H9 (cell line): ENCODE data around the gene PRKRA. TPM values are rescaled to one million over a fixed set of nuclear protein-coding genes. Genes with fewer than 3 reads are reported as not detected.

Experiments used
- DNase-seq: peaks from one replicate; pipeline ENCODE4 v3.0.0-alpha.2; 2017
- H2AFZ ChIP-seq: one replicate; pipeline ENCODE4 v1.6.1; 2013; ENCODE audit warnings: mild to moderate bottlenecking, low read length, control low read depth, moderate library complexity
- H2AK5ac ChIP-seq: 2 replicates; pipeline ENCODE4 v1.6.1; 2013; ENCODE audit warnings: low read length, control low read depth, mixed read lengths; ENCODE audit not compliant: insufficient read length
- H2BK120ac ChIP-seq: one replicate; pipeline ENCODE4 v1.6.1; 2013; ENCODE audit warnings: low read depth, mild to moderate bottlenecking, low read length, control low read depth, inconsistent platforms; ENCODE audit not compliant: poor library complexity, severe bottlenecking
- H2BK12ac ChIP-seq: 2 replicates; pipeline ENCODE4 v1.6.1; 2013; ENCODE audit warnings: low read length, control low read depth, mixed read lengths, low read depth; ENCODE audit not compliant: insufficient read length
- H2BK15ac ChIP-seq: 2 replicates; pipeline ENCODE4 v1.6.1; 2013; ENCODE audit warnings: low read depth, low read length, control low read depth
- H2BK20ac ChIP-seq: one replicate; pipeline ENCODE4 v1.6.1; 2013; ENCODE audit warnings: low read depth, mild to moderate bottlenecking, low read length, control low read depth, inconsistent platforms; ENCODE audit not compliant: poor library complexity, severe bottlenecking
- H2BK5ac ChIP-seq: 2 replicates; pipeline ENCODE4 v1.6.1; 2013; ENCODE audit warnings: low read length, control low read depth, mixed read lengths; ENCODE audit not compliant: insufficient read length
- H3K14ac ChIP-seq: 2 replicates; pipeline ENCODE4 v1.6.1; 2013; ENCODE audit warnings: low read length, control low read depth; ENCODE audit not compliant: insufficient read depth
- H3K18ac ChIP-seq: 2 replicates; pipeline ENCODE4 v1.6.1; 2013; ENCODE audit warnings: low read depth, mild to moderate bottlenecking, mixed read lengths, low read length, control low read depth; ENCODE audit not compliant: insufficient read length
- H3K23ac ChIP-seq: 2 replicates; pipeline ENCODE4 v1.6.1; 2013; ENCODE audit warnings: low read length, control low read depth, mixed read lengths, low read depth; ENCODE audit not compliant: insufficient read length
- H3K23me2 ChIP-seq: 2 replicates; pipeline ENCODE4 v1.6.1; 2013; ENCODE audit warnings: low read depth, mild to moderate bottlenecking, mixed read lengths, low read length, control low read depth; ENCODE audit not compliant: insufficient read length, poor library complexity, severe bottlenecking
- H3K27ac ChIP-seq: 2 replicates; pipeline ENCODE4 v1.5.1; 2013; ENCODE audit warnings: low read length, control low read depth, mixed read lengths, low read depth; ENCODE audit not compliant: insufficient read length
- H3K27me3 ChIP-seq: 2 replicates; pipeline ENCODE4 v1.6.1; 2013; ENCODE audit warnings: low read length, control low read depth, inconsistent platforms; ENCODE audit not compliant: insufficient read depth
- H3K4ac ChIP-seq: 2 replicates; pipeline ENCODE4 v1.6.1; 2013; ENCODE audit warnings: low read depth, mild to moderate bottlenecking, control low read depth, inconsistent platforms, low read length, moderate library complexity
- H3K4me1 ChIP-seq: 2 replicates; pipeline ENCODE4 v1.6.1; 2013; ENCODE audit warnings: low read length, control low read depth, inconsistent platforms; ENCODE audit not compliant: insufficient read depth
- H3K4me2 ChIP-seq: 2 replicates; pipeline ENCODE4 v1.6.1; 2013; ENCODE audit warnings: low read length, control low read depth, mixed read lengths; ENCODE audit not compliant: insufficient read length, insufficient read depth
- H3K56ac ChIP-seq: 2 replicates; pipeline ENCODE4 v1.6.1; 2013; ENCODE audit warnings: low read depth, mild to moderate bottlenecking, mixed read lengths, low read length, control low read depth; ENCODE audit not compliant: insufficient read length
- H3K79me1 ChIP-seq: 2 replicates; pipeline ENCODE4 v1.6.1; 2013; ENCODE audit warnings: low read depth, mild to moderate bottlenecking, moderate library complexity, low read length, control low read depth, inconsistent platforms; ENCODE audit not compliant: insufficient read depth, poor library complexity, severe bottlenecking
- H3K79me2 ChIP-seq: 2 replicates; pipeline ENCODE4 v1.6.1; 2013; ENCODE audit warnings: low read length, control low read depth, inconsistent platforms; ENCODE audit not compliant: insufficient read depth
- H3K9ac ChIP-seq: 2 replicates; pipeline ENCODE4 v1.6.1; 2013; ENCODE audit warnings: low read length, control low read depth, mixed read lengths; ENCODE audit not compliant: insufficient read length; ENCODE audit errors: extremely low read depth
- H3K9me3 ChIP-seq: one replicate; pipeline ENCODE4 v1.6.1; 2013; ENCODE audit warnings: low read depth, low read length, inconsistent platforms; ENCODE audit not compliant: control insufficient read depth
- H3T11ph ChIP-seq: one replicate; pipeline ENCODE4 v1.6.1; 2013; ENCODE audit warnings: mild to moderate bottlenecking, low read length, control low read depth, inconsistent platforms
- H4K20me1 ChIP-seq: one replicate; pipeline ENCODE4 v1.6.1; 2013; ENCODE audit not compliant: control insufficient read depth, insufficient read length, insufficient read depth
- H4K5ac ChIP-seq: 2 replicates; pipeline ENCODE4 v1.6.1; 2013; ENCODE audit warnings: low read depth, mild to moderate bottlenecking, mixed read lengths, low read length, control low read depth; ENCODE audit not compliant: insufficient read length
- H4K8ac ChIP-seq: replicated peaks from 2 replicates; pipeline ENCODE4 v1.6.1; 2013; ENCODE audit warnings: low read length, control low read depth, mixed read lengths, low read depth; ENCODE audit not compliant: insufficient read length
- H4K91ac ChIP-seq: 2 replicates; pipeline ENCODE4 v1.6.1; 2013; ENCODE audit warnings: low read depth, mild to moderate bottlenecking, moderate library complexity, mixed read lengths, low read length, control low read depth; ENCODE audit not compliant: insufficient read length
- H3K27ac Mint-ChIP-seq, 3 experiments: 2 replicates in 2 of 3; 3 replicates in 1 of 3; pipeline ENCODE4 v1.8.0; 2020 to 2021; ENCODE audit warnings: mixed read lengths in 3 of 3, mild to moderate bottlenecking in 1 of 3, moderate library complexity in 1 of 3
- H3K27me3 Mint-ChIP-seq: 2 replicates; pipeline ENCODE4 v1.8.0; 2021; ENCODE audit warnings: low read depth, mild to moderate bottlenecking, moderate library complexity, mixed read lengths
- H3K36me3 Mint-ChIP-seq, 3 experiments: 2 replicates in 2 of 3; 3 replicates in 1 of 3; pipeline ENCODE4 v1.8.0; 2020 to 2021; ENCODE audit warnings: low read depth in 3 of 3, mixed read lengths in 3 of 3; ENCODE audit not compliant: insufficient read depth in 1 of 3
- H3K4me1 Mint-ChIP-seq, 2 experiments: 2 replicates each; pipeline ENCODE4 v1.8.0; 2020; ENCODE audit warnings: mixed read lengths in 2 of 2
- H3K4me3 Mint-ChIP-seq, 2 experiments: 2 replicates in 1 of 2; 3 replicates in 1 of 2; pipeline ENCODE4 v1.8.0; 2020 to 2021; ENCODE audit warnings: mild to moderate bottlenecking in 2 of 2, mixed read lengths in 2 of 2, moderate library complexity in 1 of 2
- H3K9me3 Mint-ChIP-seq, 2 experiments: 2 replicates in 1 of 2; 3 replicates in 1 of 2; pipeline ENCODE4 v1.8.0; 2020; ENCODE audit warnings: mild to moderate bottlenecking in 2 of 2, mixed read lengths in 2 of 2, moderate library complexity in 1 of 2
- WGBS: extraction: QIAGEN DNeasy Blood & Tissue Kit; methylation state at CpG from one replicate; pipeline ENCODE4 v1.1.7; 2013; ENCODE audit warnings: missing lambda C conversion rate, low lambda C conversion rate, mixed read lengths; ENCODE audit not compliant: insufficient read length; ENCODE audit errors: extremely low coverage; 5-methylcytosine and 5-hydroxymethylcytosine counted together
- total RNA-seq: library from RNA; stranded (reverse); gene quantifications from 2 replicates; pipeline ENCODE4 v1.2.1, GENCODE V29; 2021
- TF ChIP-seq, protein P1 (sequence below): fragments of 200-600 bp; sonication (generic); conservative IDR thresholded peaks from 3 replicates; pipeline ENCODE4 v1.8.0; 2021; ENCODE audit warnings: antibody characterized with exemption, mild to moderate bottlenecking

Gene PRKRA
- total RNA-seq, 1 experiment from 2014 or later, result 61.5 TPM

DNA sequence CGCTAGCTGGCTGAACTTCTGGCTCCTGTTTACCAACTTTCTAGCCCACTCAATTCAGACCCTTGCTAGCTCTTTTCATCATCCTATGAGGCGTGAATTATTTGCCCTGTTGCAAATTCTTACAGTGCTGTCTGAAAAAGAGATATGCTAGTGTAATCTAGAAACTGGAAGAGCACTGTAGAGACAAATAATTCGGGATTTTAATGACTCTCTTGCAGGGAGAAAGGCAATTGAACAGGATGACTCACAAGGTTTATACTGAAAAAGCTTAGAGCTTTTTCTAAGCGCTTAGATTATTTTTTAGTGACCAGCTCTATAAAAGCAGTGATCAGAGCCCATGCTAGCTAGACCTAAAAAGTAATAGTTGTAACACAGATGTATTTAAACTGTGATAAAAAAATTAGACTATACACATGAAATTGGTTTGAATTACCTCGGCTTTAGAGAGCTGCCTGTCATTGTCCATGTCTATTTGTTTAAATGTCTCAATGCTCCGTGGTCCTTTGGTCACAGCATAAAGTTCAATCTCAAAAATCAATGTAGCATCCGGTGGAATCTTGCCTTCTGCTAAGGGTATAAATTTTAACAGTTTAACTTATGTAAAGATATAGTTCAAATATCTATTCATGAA, 18.4 kb upstream of the PRKRA start:
- Histone ChIP-seq H3K23me2 (no peaks in the 10 kb centered on the region), H3K79me1 (no peaks in the 10 kb centered on the region), H2BK20ac (no peak overlapping the region), H2BK5ac (no peak overlapping the region), H3K4me2 (no peak overlapping the region), H4K20me1 (no peaks in the 10 kb centered on the region), H3K14ac (no peak overlapping the region), H2BK120ac (no peak overlapping the region), H3K9ac (no peak overlapping the region), H3K79me2 (no peaks in the 10 kb centered on the region), H2BK15ac (no peak overlapping the region), H4K91ac (no peak overlapping the region), H2AK5ac (no peak overlapping the region), H2AFZ (no peak overlapping the region), H2BK12ac (no peak overlapping the region), H3K27ac (no peak overlapping the region), H4K5ac (no peak overlapping the region), H3K27me3 (no peaks in the 10 kb centered on the region), H3K18ac (no peak overlapping the region), H3K56ac (no peak overlapping the region), H3K9me3 (no peaks in the 10 kb centered on the region), H3K4ac (no peak overlapping the region), H3K23ac (no peak overlapping the region), H4K8ac (no peak overlapping the region), H3T11ph (no peak overlapping the region), H3K4me1 (no peaks in the 10 kb centered on the region)
- Mint-ChIP-seq H3K4me1 (0 out of 4 replicates have a peak, but pooled peaks cover 0 to 4% of the 10 kb centered on the region in 2 experiments), H3K27me3 (no peaks in the 10 kb centered on the region), H3K36me3 (no peaks in the 10 kb centered on the region), H3K9me3 (no peaks in the 10 kb centered on the region), H3K27ac (no peak overlapping the region), H3K4me3 (no peak overlapping the region)
- TF ChIP-seq, protein P1, sequence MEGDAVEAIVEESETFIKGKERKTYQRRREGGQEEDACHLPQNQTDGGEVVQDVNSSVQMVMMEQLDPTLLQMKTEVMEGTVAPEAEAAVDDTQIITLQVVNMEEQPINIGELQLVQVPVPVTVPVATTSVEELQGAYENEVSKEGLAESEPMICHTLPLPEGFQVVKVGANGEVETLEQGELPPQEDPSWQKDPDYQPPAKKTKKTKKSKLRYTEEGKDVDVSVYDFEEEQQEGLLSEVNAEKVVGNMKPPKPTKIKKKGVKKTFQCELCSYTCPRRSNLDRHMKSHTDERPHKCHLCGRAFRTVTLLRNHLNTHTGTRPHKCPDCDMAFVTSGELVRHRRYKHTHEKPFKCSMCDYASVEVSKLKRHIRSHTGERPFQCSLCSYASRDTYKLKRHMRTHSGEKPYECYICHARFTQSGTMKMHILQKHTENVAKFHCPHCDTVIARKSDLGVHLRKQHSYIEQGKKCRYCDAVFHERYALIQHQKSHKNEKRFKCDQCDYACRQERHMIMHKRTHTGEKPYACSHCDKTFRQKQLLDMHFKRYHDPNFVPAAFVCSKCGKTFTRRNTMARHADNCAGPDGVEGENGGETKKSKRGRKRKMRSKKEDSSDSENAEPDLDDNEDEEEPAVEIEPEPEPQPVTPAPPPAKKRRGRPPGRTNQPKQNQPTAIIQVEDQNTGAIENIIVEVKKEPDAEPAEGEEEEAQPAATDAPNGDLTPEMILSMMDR, result no peak
- DNase-seq, result no peak
- WGBS, result no CpG with 5 or more reads among the region's 7 CpGs
